HG03135 (cell line): ENCODE data around the gene MAP2K7.
"Not testable (repeated sequence)": the region's sequence is repeated elsewhere in the genome, so short reads cannot be mapped to it uniquely, and the experiment has no call there.

Experiments used
- ATAC-seq: cut with Tn5 transposase; IDR thresholded peaks from one replicate; pipeline ENCODE4 v1.9.1; 2021; ENCODE audit warnings: mild to moderate bottlenecking, moderate library complexity; ENCODE audit not compliant: unreplicated experiment

MAP2K7 gene

DNA sequence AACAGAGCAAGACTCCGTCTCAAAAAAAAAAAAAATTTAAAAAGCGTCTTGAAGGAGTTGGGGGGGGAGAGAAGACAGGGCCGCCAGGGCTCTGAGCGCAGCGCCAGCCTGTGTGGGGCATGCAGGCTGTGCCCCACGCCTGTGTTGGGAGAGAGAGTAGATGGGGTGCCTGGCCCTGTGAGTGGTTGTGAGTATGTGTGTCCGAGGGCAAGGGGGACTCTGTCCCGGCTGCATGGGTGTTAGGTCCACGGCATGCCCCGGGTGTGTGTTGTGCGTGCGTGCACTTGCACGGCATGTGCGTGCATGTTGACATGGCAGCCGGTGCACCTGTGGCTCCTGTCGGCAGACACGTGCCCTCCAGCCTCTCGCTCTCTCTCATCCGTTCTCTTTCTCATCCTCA, 3.4 kb downstream of the MAP2K7 start:
- no peak for ATAC-seq

DNA sequence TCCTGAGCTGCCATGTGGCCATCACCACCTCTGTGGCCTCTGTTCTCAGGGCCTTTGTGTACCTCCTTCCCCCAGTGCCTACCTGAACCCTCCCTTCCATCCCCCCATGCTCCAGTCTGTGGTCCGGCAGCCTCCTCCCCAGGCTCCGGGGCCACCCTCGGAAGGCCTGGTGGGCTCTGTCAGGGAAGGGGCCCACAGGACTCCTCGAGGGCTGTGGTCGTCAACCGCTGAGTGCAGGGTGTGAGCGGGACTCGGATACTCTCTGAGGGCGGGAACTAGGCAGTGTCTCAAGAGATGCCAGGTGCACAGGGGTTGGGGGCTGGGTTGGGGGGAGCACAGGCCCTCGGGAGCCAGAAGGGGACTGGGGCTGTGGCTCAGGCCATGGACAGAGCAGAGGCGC, 3.9 kb downstream of the MAP2K7 start:
- no peak for ATAC-seq

DNA sequence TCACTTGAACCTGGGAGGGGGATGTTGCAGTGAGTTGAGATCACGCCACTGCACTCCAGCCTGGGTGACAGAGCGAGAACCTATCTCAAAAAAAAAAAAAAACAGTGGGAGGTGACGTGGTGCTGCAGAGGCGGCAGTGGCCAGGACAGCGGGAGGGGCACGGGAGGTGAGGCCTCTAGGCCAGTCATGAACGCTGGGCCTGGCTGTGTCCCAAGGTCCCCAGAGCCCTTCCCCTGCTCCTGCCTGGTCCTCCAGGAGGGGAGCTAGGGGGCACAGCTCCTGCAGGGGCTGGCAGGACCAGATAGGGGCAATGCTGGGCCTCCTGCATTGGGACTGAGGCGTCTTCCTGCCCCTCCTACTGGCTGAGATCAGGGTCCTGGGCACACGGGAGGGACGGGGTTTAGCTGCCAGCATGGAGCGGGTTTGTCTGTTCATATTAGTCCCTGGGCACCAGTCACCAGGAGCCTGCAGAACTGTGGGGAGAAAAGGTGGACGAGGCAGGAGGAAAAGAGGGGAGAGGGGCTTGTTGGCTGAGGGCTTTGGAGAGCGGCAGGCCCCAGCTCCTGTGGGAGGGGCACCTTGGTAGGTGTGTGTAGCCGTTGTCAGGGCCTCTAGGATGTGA, 4.5 kb downstream of the MAP2K7 start:
- ATAC-seq: no peak

DNA sequence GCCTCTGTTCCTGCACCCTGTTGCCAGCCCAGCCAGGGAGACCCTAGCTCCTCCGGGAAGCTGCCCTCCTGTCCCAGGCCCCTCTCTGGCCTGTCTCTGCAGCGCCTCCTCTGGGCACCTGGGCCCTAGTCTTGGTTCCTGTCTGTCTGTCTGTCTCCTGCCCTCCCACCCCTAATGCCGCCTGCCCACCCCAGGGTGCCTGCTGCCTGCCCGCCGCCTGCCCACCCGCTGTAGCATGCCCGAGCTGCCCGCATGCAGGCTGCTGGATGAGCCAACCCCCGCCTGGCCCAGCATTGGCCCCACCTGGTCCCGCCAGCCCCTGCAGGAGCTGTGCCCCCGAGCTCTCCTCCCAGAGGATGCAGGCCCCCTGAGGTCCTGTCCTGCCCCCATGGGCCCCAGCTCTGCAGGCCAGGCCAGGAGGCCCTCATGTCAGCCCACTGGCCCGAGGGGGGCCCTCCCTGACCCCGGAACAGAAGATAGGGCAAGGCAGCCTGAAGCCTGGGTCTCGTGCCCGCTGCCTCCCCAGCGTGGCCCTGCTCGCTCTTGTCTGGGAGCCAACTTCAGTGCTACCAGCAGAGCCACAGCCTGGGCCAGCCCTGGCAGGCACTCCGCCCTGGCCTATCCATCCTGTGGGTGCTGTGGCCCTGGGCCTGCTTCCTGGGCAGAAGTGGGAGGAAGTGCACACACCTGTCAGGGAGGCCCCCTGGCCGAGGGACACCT, 5.2 kb downstream of the MAP2K7 start:
- no peak for ATAC-seq

DNA sequence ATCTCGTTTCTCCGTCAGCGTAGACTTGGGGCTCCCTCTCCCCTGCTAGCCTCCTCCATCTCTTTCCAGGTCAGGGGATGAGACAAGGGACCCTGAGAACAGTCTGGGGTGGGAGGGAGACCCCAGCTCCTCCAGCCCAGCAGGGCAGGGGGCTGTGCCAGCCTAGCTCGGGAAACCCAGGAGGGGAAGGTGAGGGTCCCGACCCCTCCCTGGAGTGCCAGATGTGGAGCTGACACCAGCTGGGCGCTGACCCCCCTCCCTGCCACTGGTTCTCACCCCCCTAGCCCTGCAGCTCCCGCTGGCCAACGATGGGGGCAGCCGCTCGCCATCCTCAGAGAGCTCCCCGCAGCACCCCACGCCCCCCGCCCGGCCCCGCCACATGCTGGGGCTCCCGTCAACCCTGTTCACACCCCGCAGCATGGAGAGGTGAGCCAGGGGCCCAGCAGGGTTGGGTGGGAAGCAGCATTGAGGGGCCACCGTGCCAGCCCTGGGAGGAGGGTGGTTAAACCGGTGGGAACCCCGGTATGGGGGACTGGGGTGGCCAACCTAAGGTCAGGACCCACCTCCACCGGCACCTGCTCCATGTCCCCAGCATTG, 5.9 kb downstream of the MAP2K7 start:
- ATAC-seq: no peak

DNA sequence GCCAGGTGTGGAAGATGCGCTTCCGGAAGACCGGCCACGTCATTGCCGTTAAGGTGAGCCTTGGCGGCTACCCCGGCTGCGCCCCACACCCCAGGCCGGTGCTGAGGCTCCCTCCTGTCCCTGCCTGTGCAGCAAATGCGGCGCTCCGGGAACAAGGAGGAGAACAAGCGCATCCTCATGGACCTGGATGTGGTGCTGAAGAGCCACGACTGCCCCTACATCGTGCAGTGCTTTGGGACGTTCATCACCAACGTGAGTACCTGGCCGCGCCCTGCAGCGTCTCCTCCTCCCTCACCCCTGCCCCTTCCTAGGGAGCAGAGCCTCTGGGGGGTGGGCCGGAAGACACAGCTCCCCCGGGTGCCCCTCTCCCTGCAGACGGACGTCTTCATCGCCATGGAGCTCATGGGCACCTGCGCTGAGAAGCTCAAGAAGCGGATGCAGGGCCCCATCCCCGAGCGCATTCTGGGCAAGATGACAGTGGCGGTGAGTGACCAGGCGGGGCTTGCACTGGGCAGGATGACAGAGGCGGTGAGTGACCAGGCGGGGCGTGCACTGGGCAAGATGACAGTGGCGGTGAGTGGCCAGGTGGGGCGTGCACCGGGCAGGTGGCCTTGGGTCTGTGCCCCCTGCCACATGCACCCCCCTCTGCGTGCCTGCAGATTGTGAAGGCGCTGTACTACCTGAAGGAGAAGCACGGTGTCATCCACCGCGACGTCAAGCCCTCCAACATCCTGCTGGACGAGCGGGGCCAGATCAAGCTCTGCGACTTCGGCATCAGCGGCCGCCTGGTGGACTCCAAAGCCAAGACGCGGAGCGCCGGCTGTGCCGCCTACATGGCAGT, 6.9 kb downstream of the MAP2K7 start:
- no peak for ATAC-seq

DNA sequence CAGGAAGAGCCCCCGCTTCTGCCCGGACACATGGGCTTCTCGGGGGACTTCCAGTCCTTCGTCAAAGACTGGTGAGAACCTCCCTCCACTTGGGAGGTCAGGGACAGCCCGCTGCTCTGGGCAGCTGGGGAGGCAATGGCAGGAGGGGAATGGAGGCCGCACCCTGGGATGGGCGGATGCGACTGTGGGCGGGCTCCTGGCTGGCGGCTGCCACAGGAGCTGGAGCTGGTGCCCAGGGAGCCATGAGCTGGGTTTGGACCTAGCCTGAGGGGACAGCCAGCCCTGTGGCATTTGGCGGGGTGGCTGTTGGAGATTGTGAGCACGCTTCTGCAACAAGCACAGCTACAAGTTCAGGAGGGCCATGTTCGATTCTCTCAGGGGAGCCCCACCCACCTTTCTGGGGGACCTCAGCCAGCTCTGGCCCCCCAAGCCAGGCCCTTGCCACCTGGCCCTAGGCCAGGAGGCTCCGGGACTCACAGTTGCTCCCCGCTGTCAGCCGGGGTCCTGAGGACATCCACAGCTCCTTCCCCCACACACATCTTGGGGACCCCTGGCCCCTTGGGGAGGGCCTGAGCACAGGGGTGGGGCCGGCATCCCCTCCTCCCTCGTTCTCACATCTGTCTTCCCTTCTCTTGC, 7.9 kb downstream of the MAP2K7 start:
- ATAC-seq: no peak

DNA sequence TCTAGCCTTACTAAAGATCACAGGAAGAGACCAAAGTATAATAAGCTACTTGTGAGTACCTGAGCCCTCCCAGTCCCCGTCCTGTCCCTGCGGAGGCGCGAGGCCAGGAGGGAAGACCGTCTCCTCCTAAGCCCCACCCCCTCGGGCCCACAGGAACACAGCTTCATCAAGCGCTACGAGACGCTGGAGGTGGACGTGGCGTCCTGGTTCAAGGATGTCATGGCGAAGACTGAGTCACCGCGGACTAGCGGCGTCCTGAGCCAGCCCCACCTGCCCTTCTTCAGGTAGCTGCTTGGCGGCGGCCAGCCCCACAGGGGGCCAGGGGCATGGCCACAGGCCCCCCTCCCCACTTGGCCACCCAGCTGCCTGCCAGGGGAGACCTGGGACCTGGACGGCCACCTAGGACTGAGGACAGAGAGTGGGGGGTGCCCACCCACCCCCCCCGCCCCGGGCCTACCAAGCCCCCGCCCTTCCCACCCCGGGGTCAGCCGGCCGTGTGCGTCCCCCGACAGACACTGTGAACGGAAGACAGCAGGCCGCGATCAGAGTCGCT, 8.5 kb downstream of the MAP2K7 start:
- no peak for ATAC-seq

DNA sequence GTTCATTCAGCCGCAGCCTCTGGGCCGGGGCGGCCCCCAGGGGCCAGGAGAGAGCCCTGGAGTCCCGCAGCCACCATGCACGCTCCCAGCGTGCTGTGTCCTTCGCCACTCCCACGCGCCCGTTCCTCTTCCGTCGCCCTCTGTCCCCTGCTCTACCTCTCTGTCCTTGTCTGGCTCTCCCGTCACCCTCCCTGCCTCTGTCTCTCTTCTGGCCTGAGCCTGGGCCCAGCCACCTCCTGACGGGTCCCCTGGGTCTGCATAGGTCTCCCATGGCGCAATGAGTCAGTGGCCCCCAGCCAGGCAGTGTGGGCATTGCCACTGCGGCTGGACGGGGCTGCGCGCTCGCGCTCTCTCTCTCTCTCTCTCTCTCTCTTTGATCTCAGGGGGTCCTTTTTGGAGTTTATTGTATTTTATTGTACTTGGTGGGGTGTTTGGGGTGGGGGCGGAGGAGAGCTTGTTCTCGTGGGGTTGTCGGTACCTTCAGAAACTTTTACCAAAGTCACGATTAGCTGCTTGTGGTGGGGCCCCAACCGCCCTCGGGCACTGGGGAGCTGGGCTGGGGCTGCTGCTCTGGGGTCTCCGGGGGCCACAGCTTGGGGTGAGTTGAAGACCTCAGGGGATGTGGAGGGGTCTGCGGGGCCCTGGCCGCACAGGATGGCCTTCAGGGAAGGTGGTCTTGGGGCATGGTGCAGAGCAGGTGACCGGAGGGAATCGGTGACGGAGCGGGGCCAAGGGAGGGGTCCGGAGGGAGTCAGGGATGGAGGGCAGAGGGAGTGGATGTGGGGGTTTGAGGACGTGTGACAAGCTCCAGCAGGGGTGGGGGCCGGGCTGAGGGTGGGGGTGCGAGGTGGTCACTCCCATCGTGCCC, 9.3 kb downstream of the MAP2K7 start:
- no peak for ATAC-seq

DNA sequence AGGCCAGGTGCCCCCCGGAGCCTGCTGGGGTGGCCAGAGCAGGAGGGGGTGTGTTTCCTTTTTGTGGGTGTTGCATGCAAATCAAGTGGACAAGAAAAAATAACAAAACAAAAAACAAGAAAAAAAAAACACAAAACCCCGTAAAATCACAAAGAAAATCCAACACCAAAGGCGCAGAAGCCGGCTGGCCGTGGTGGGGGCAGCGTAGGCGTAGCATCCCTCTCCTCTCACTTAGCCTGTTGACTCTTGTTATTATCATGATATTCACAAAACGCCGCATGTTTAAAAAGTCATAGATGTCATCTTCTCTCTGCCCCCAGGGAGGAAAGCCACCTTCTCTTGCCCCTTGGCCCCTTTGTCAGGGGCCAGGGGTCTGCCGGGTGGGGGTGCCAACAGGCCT, 10.0 kb downstream of the MAP2K7 start:
- no peak for ATAC-seq

DNA sequence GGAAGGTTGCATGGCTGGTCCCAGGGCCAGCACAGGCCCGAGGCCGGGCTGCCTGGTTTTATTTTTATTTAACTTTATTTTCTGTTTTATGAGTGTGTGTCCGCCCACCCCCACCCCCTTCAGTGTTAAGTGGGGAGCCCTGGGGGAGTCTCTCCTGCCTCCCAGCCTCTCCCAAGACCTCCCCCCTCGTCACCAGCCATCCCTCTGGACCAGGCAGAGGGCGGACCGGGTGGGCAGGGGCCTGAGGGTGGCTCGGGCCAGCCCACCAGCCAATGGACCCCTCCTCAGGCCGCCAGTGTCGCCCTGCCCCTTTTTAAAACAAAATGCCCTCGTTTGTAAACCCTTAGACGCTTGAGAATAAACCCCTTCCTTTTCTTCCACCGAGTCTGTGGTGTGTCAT, 10.4 kb downstream of the MAP2K7 start:
- ATAC-seq: no peak

DNA sequence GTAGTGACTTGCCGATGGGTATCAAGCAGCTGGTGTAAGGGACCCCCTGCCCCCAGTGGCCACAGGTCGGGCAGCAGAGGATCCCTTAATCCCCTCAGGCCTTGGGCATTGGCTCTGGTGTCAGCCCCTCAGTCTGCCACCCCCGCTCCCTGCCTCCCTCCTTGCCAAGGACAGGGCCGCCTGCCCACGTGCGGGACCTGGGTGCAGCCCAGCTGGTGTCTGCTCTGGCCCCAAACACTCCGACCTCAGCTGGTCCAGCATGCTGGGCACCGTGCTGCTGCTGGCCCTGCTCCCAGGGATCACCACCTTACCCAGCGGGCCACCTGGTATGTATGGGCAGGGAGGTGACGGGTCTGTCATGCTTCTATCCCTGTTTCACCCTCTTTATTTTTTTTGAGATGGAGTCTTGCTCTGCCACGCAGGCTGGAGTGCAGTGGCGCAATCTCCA, 10.9 kb downstream of the MAP2K7 start, which contains the start of gene TGFBR3L:
TGFBR3L (plus strand) TSS at position 233 of the 448 bp plus-strand sequence.
- ATAC-seq: no peak

DNA sequence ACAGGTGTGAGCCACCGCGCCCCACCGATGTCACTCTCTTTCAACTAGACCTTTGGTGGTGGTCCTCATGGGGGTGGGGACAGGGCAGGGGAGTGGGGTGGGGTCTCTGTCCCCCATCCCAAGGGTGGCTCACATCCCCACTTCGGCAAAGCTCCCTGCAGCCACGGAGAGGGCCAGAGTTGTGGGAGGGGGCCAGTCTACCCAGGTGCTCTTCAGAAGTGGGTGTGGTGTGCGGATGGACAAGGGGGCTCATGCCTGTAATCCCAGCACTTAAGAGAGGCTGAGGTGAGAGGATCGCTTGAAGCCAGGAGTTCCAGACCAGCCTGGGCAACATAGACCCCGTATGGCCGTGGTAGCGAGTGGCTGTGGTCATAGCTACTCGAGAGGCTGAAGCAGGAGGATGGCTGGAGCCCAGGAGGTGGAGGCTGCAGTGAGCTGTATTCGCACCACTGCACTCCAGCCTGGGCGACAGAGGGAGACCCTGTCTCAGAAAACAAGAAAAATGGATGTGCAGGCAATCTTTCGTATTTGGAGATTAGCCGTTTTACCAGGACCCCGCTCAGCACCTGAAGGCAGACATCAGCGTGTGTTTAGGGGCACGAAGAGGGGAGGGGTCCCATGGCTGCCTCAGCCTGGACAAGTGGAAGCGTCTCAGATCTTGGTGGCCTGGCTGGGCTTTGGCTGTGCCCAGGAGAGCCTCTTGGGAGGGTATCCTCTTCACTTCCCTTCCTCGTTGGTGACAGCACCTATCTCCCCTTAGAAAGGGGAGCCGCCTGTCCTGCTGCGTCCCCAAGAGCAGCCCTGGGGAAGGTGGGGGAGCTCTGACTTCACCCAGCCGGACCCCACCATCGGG, 11.8 kb downstream of the MAP2K7 start:
- ATAC-seq: no peak

DNA sequence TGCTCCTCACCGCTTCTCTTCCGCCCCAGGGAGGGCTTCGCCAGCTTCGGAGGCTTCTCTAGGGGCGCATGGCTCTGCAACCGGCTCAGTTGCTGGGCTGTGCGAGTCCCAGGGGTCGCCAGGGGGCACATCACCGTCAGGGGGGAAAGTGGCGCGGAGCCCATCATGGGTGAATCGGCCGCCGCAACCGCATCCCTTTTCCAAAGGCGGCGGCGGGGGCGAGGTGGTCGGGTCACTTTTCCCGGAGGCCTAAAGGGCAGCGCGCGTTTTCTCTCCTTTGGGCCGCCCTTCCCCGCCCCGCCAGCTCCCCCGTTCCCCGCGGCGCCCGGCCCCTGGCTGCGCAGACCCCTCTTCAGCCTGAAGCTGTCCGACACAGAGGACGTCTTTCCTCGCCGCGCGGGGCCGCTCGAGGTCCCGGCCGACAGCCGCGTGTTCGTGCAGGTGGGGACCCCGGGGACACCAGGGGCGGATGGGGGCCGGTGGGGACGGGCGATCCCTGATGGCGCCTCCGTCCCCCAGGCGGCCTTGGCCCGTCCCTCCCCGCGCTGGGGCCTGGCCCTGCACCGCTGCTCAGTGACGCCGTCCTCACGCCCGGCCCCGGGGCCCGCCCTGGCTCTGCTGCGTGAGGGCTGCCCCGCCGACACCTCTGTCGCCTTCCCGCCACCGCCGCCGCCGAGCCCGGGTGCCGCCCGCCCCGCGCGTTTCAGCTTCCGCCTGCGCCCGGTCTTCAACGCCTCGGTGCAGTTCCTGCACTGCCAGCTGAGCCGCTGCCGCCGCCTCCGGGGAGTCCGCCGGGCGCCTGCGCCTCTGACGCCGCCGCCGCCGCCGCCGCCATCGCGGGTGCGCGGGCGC, 12.7 kb downstream of the MAP2K7 start:
- ATAC-seq: no peak

DNA sequence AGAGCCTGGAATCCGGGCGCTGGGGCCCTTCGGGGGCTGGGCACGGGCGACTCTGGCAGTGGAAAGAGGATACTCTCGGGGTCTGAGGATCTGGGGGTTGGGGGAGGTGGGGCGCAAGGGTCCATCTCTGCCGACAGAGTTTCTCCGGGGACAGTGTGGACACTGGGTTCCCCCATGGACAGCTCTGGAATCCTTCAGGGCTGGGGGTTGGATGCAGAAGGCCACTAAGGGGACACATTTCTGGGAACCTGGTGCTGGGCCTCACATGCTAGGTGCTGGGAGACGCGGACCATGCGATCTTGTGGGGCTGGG, 13.2 kb downstream of the MAP2K7 start:
- no peak for ATAC-seq

DNA sequence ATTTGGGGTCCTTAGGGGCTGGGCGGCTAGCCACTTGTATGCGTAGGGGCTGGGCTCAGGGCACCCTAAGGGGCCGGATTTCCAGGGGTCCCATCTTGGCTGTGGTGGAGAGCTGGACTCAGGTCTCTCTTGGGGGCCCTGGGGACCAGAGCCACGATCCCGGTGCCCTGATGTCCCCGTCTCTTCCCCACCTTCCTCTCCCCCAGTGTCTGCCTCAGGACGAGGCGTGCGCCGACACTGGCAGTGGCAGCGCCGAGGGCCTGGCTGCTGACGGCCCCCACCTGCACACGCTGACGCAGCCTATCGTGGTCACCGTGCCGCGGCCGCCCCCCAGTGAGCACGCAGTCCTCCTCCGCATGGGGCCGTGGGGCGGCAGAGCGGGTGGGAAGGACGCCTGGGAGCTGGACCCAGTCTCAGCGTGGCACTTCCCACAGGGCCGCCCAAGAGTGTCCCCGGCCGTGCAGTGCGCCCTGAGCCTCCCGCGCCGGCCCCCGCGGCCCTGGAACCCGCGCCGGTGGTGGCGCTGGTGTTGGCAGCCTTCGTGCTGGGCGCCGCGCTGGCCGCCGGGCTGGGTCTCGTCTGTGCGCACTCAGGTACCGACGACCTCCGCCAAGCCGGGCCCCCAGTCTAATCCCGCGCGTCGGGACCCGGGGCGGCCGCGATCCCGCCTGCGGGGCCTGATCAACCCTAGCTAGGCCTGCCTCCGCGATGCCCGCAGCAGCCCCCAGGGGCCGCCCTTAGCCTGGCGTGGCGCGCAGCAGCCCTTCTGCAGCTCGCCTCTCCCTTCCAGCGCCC, 13.8 kb downstream of the MAP2K7 start:
- ATAC-seq: no peak

DNA sequence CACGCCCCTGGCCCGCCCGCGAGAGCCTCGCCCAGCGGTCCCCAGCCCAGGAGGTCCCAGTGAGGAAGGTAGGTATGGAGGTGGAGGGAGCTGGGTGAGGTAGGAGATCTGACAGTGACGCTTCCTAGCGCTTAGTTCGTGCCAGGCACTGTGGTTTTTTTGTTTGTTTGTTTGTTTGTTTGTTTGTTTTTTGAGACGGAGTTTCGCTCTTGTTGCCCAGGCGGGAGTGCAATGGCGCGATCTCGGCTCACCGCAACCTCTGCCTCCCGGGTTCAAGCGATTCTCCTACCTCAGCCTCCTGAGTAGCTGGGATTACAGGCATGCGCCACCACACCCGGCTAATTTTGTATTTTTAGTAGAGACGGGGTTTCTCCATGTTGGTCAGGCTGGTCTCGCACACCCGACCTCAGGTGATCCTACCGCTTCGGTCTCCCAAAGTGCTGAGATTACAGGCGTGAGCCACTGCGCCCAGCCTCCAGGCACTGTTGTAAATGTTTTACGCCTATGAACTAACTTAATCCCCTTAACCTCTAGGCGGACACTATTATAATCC, 14.5 kb downstream of the MAP2K7 start:
- not testable (repeated sequence) for ATAC-seq
